NT2/D1 (cell line): ENCODE results near the gene CLEC4G.

ENCODE experiments used
- DNase-seq: peaks from one replicate; pipeline ENCODE4 v3.0.0-alpha.2; 2011; ENCODE audit warnings: low read depth, low spot score
- H3K27me3 ChIP-seq: 2 replicates; pipeline ENCODE4 v1.6.0; 2011; ENCODE audit warnings: mild to moderate bottlenecking; ENCODE audit not compliant: insufficient read length, insufficient read depth
- H3K36me3 ChIP-seq: 2 replicates; pipeline ENCODE4 v1.6.1; 2011; ENCODE audit warnings: mild to moderate bottlenecking, low read length, mixed read lengths; ENCODE audit not compliant: insufficient read depth, insufficient read length
- H3K4me1 ChIP-seq: 2 replicates; pipeline ENCODE4 v1.5.1; 2011; ENCODE audit not compliant: insufficient read depth, insufficient read length
- H3K4me3 ChIP-seq: 2 replicates; pipeline ENCODE4 v1.5.1; 2011; ENCODE audit warnings: low read depth; ENCODE audit not compliant: insufficient read length
- H3K9ac ChIP-seq: 2 replicates; pipeline ENCODE4 v1.6.0; 2011; ENCODE audit warnings: low read depth; ENCODE audit not compliant: insufficient read length
- H3K9me3 ChIP-seq: 2 replicates; pipeline ENCODE4 v1.5.1; 2011; ENCODE audit warnings: mild to moderate bottlenecking, low read length; ENCODE audit not compliant: insufficient read depth
- SUZ12 ChIP-seq: IDR thresholded peaks from 2 replicates; pipeline ENCODE4 v1.6.1; 2011; ENCODE audit not compliant: insufficient read length, insufficient read depth; ENCODE audit errors: extremely low read depth
- YY1 ChIP-seq: IDR thresholded peaks from 2 replicates; pipeline ENCODE4 v1.6.1; 2011; ENCODE audit not compliant: insufficient read length, insufficient read depth
- ZNF274 ChIP-seq: IDR thresholded peaks from 2 replicates; pipeline ENCODE4 v1.6.1; 2011; ENCODE audit warnings: mild to moderate bottlenecking, low read depth, low read length

The CLEC4G gene

GRCh38 chr19:7706188-7706954 lies 25.5 kb downstream of the CLEC4G start:
- Histone ChIP-seq H3K4me1 (peaks cover 4% of the 10 kb centered on the region), H3K4me3 (no peak overlapping the region), H3K27me3 (no peaks in the 10 kb centered on the region), H3K9me3 (no peaks in the 10 kb centered on the region), H3K9ac (no peak overlapping the region), H3K36me3 (no peaks in the 10 kb centered on the region)
- no peak for DNase-seq
- TF ChIP-seq YY1 (no peak), ZNF274 (no peak), SUZ12 (no peak)

GRCh38 chr19:7705387-7706187 lies 26.3 kb downstream of the CLEC4G start:
- TF ChIP-seq YY1 (no peak), SUZ12 (no peak), ZNF274 (no peak)
- no peaks in the 10 kb centered on the region for H3K36me3 ChIP-seq
- no peak for DNase-seq
- H3K9ac ChIP-seq, result no peak overlapping the region
- no peaks in the 10 kb centered on the region for H3K9me3 ChIP-seq
- peaks cover 4% of the 10 kb centered on the region for H3K4me1 ChIP-seq
- no peak overlapping the region for H3K4me3 ChIP-seq
- no peaks in the 10 kb centered on the region for H3K27me3 ChIP-seq

GRCh38 chr19:7704280-7705060 lies 27.4 kb downstream of the CLEC4G start:
- Histone ChIP-seq H3K4me1 (peaks cover 4% of the 10 kb centered on the region), H3K9me3 (no peaks in the 10 kb centered on the region), H3K27me3 (peaks cover 5% of the 10 kb centered on the region), H3K9ac (no peak overlapping the region), H3K4me3 (no peak overlapping the region), H3K36me3 (no peaks in the 10 kb centered on the region)
- DNase-seq, result no peak
- TF ChIP-seq YY1, result no peak
- TF ChIP-seq SUZ12, result no peak
- TF ChIP-seq ZNF274, result no peak

GRCh38 chr19:7703332-7703731 lies 28.6 kb downstream of the CLEC4G start:
- Histone ChIP-seq H3K4me3 (no peak overlapping the region), H3K27me3 (peaks cover 16% of the 10 kb centered on the region), H3K9me3 (no peaks in the 10 kb centered on the region), H3K36me3 (no peaks in the 10 kb centered on the region), H3K9ac (no peak overlapping the region), H3K4me1 (peaks cover 12% of the 10 kb centered on the region)
- TF ChIP-seq YY1 (no peak), SUZ12 (no peak), ZNF274 (no peak)
- no peak for DNase-seq

GRCh38 chr19:7701654-7702457 lies 30.1 kb downstream of the CLEC4G start, which contains the start of gene FCER2:
Gene FCER2 (minus strand): TSS chr19:7702131. CDS start chr19:7699760, 2,371 bp downstream.
- DNase-seq, result no peak
- H3K4me3 ChIP-seq, result no peak within 1 kb of the TSS
- TF ChIP-seq ZNF274, result no peak
- no peak for TF ChIP-seq SUZ12
- TF ChIP-seq YY1, result no peak
- no peak within 1 kb of the TSS for H3K9ac ChIP-seq
- H3K36me3 ChIP-seq, result no peaks in the 10 kb centered on the region
- peaks cover 19% of the 10 kb centered on the region for H3K27me3 ChIP-seq
- no peaks in the 10 kb centered on the region for H3K9me3 ChIP-seq
- peaks cover 25% of the 10 kb centered on the region for H3K4me1 ChIP-seq

GRCh38 chr19:7701049-7701653 lies 30.8 kb downstream of the CLEC4G start:
- Histone ChIP-seq H3K36me3 (no peaks in the 10 kb centered on the region), H3K4me1 (peaks cover 25% of the 10 kb centered on the region)

More at GRCh38 chr19:7701049-7701653, 30.8 kb downstream of the CLEC4G start:
- Histone ChIP-seq H3K9ac (no peak overlapping the region), H3K27me3 (peaks cover 19% of the 10 kb centered on the region), H3K9me3 (no peaks in the 10 kb centered on the region), H3K4me3 (no peak overlapping the region)
- TF ChIP-seq ZNF274 (no peak), YY1 (no peak), SUZ12 (no peak)
- no peak for DNase-seq
